CD4-positive, alpha-beta memory T cell (primary cell): ENCODE data around the gene CD200R1L. TPM values are rescaled to one million over a fixed set of nuclear protein-coding genes. Genes with fewer than 3 reads are reported as not detected.

Experiments used
- CTCF ChIA-PET: fragments of 350-600 bp; sonication (Branson Sonifier 250); formaldehyde crosslinking; loops from one replicate; lab custom pipeline; 2021; ENCODE audit warnings: inconsistent platforms; ENCODE audit not compliant: partially characterized antibody; lab: Charles Lee
- POLR2A ChIA-PET: fragments of 350-600 bp; sonication (Branson Sonifier 250); formaldehyde crosslinking; loops from one replicate; lab custom pipeline; 2021; ENCODE audit not compliant: partially characterized antibody; lab: Charles Lee
- DNase-seq, 5 donors: peaks; one replicate each; pipeline versions ENCODE4 v3.0.0 to v3.0.0-alpha.2; 2020 to 2022; ENCODE audit warnings: mixed read lengths in 1 of 5
- H3K27ac ChIP-seq: one replicate; pipeline ENCODE4 v1.7.0; 2013; ENCODE audit warnings: low read depth, low read length
- H3K27me3 ChIP-seq: 2 replicates; pipeline ENCODE4 v1.7.0; 2013; ENCODE audit warnings: mild to moderate bottlenecking, low read length, moderate library complexity; ENCODE audit not compliant: insufficient read depth
- H3K36me3 ChIP-seq: 2 replicates; pipeline ENCODE4 v1.7.0; 2013; ENCODE audit warnings: mild to moderate bottlenecking, low read length, moderate library complexity; ENCODE audit not compliant: insufficient read depth
- H3K4me1 ChIP-seq: 2 replicates; pipeline ENCODE4 v1.7.0; 2013; ENCODE audit warnings: mild to moderate bottlenecking, low read length, moderate library complexity; ENCODE audit not compliant: insufficient read depth
- H3K4me3 ChIP-seq, 2 donors: one replicate each; pipeline ENCODE4 v1.7.0; 2013; ENCODE audit warnings: low read length in 2 of 2, mild to moderate bottlenecking in 1 of 2
- H3K9me3 ChIP-seq, 2 donors: one replicate each; pipeline ENCODE4 v1.7.0; 2013; ENCODE audit warnings: low read length in 2 of 2, control low read depth in 1 of 2; ENCODE audit not compliant: control insufficient read depth in 1 of 2
- H3K27ac Mint-ChIP-seq, 7 donors: one replicate each; pipeline ENCODE4 v1.8.0; 2020 to 2021; ENCODE audit warnings: mixed read lengths in 7 of 7, mild to moderate bottlenecking in 6 of 7, inconsistent platforms in 3 of 7, moderate library complexity in 3 of 7
- H3K27me3 Mint-ChIP-seq, 2 donors: one replicate each; pipeline ENCODE4 v1.8.0; 2020 to 2021; ENCODE audit warnings: mixed read lengths in 2 of 2
- H3K36me3 Mint-ChIP-seq, 2 donors: one replicate each; pipeline ENCODE4 v1.8.0; 2020 to 2021; ENCODE audit warnings: mixed read lengths in 2 of 2, inconsistent platforms in 1 of 2, mild to moderate bottlenecking in 1 of 2
- H3K4me1 Mint-ChIP-seq, 4 donors: one replicate each; pipeline ENCODE4 v1.8.0; 2020 to 2021; ENCODE audit warnings: mixed read lengths in 4 of 4, mild to moderate bottlenecking in 1 of 4
- H3K4me3 Mint-ChIP-seq, 8 donors: one replicate each; pipeline ENCODE4 v1.8.0; 2020 to 2021; ENCODE audit warnings: mixed read lengths in 8 of 8, mild to moderate bottlenecking in 7 of 8, moderate library complexity in 6 of 8, inconsistent platforms in 3 of 8
- H3K9me3 Mint-ChIP-seq, 8 donors: one replicate each; pipeline ENCODE4 v1.8.0; 2020 to 2021; ENCODE audit warnings: mixed read lengths in 8 of 8, mild to moderate bottlenecking in 5 of 8, inconsistent platforms in 3 of 8, moderate library complexity in 1 of 8
- intact Hi-C: fragments of 100-400 bp; cut with micrococcal nuclease; formaldehyde crosslinking; loops from one replicate; pipeline ENCODE4 v1.15.1; 2023
- polyA plus RNA-seq, 2 donors: library from polyadenylated mRNA; unstranded; fragments of 300-500 nt; fragmentation: Illumina TruSeq; gene quantifications; one replicate each; pipeline ENCODE4 v1.2.3, GENCODE V29; 2021
- total RNA-seq, 2 experiments: library from RNA; stranded (reverse); gene quantifications; one replicate each; pipeline ENCODE4 v1.2.3, GENCODE V29; 2021

Gene CD200R1L
- total and polyA plus RNA-seq, 4 experiments from 2014 or later: not detected

DNA sequence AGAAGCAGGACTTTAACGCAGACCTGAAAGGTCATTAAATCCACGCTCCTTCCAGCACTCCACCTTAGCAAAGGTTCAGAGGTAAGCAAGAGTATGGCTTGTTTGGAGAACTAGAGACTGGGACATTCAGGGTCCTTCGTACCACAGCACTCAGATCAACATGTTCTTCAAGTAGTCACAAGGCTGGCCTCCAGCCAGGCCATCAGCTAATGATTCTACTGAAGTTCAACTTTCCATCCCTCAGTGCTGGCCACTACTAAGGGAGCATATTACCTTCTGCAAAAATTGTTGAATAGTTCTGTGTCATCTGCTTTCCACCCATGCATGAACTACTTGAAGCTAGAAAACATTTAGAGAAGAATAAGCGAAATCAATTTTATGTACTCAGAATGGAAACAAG, 17.6 kb downstream of the CD200R1L start:
- Mint-ChIP-seq H3K4me3 (no peak overlapping the region), H3K4me1 (peaks cover 0 to 2% (median 0%) of the 10 kb centered on the region in 4 donors), H3K9me3 (peaks cover 0 to 4% (median 0%) of the 10 kb centered on the region in 8 donors), H3K36me3 (no peaks in the 10 kb centered on the region), H3K27ac (no peak overlapping the region), H3K27me3 (no peaks in the 10 kb centered on the region)
- POLR2A ChIA-PET: no interaction called here
- no peak overlapping the region for H3K4me3 ChIP-seq
- DNase-seq: no peak
- intact Hi-C loops: no loop called here
- H3K9me3 ChIP-seq: no peaks in the 10 kb centered on the region
- H3K27me3 ChIP-seq: no peaks in the 10 kb centered on the region
- no peak overlapping the region for H3K27ac ChIP-seq
- CTCF ChIA-PET: interaction anchor here (0.9 kb wide), 1 partner anchor 94 kb away, joined by 3 read pairs; no protein-coding TSS in a partner anchor
- no peaks in the 10 kb centered on the region for H3K4me1 ChIP-seq
- no peaks in the 10 kb centered on the region for H3K36me3 ChIP-seq

DNA sequence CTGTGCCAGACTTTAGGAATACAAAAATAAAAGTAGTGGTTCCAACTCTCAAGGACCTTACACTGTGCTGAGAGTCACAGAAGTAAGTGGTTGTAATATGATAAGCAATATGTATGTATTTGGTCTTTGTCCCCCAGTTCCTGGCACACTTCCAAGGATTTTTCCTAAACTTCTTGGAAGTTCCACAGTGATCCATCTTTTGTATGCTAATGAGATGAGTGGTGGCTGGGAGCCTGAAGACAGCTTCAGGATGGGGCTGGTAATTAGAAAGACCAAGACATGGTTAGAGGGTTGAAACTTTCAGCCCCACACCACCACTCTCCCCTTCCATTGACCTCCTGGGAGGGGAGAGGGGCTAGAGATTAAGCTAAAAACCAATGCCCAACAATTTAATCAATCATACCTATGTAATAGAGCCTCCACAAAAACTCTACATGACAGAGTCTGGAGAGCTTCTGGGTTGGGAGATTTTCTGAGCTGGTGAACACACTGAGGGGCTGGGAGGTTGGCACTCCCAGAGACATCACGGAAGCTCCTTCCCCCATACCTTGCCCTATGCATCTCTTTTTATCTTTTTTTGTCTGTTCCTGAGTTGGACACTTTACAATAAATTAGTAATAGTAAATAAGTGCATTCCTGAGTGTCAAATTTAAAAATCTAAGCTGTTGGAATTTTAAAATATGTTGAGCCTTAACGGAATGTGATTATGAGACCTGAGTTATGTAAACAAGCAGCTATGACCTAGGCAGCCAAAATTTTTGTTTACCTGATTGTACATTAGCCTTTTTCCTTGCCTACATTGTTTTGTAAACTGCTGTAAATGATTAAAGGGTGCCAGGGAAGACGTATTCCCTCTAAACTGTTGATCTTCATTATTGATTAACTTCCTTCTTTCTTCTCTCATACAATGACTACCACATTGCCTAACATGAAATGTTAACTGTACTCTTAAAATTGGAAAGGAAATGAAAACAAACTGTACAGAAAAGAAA, 24.3 kb downstream of the CD200R1L start:
- Mint-ChIP-seq H3K4me3 (no peak overlapping the region), H3K27me3 (no peaks in the 10 kb centered on the region), H3K9me3 (no peaks in the 10 kb centered on the region), H3K36me3 (no peaks in the 10 kb centered on the region), H3K4me1 (peaks cover 0 to 1% (median 0%) of the 10 kb centered on the region in 4 donors), H3K27ac (no peak overlapping the region)
- Histone ChIP-seq H3K4me1 (no peaks in the 10 kb centered on the region), H3K4me3 (no peak overlapping the region), H3K9me3 (no peaks in the 10 kb centered on the region), H3K36me3 (no peaks in the 10 kb centered on the region), H3K27me3 (no peaks in the 10 kb centered on the region), H3K27ac (no peak overlapping the region)
- intact Hi-C loops: no loop called here
- ChIA-PET POLR2A (no interaction called here), CTCF (interaction anchor here (0.8 to 1.7 kb wide), 2 partner anchors 9 to 88 kb away, joined by 3 to 4 read pairs; no protein-coding TSS in a partner anchor)
- no peak for DNase-seq

DNA sequence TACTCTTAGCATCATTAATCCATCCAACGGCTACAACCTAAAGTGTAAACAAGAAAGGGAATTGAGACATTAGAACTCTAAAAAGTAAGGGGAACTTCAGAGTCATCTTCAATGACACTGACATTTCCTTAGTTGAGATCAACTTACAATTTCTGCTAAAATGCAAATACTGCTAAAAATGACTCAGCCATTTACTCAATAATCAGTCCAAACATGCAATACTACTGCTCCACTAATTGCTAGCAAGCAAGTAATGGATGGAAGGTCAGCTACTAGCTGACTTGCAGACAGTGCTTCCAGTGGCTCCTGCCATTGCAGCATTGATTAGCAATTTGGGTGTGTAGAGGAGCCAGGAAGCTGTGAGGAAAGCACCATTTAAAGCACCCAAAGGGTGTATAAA, 28.4 kb downstream of the CD200R1L start:
- no peak for DNase-seq
- Histone ChIP-seq H3K4me3 (no peak overlapping the region), H3K27ac (no peak overlapping the region), H3K27me3 (no peaks in the 10 kb centered on the region), H3K36me3 (no peaks in the 10 kb centered on the region), H3K9me3 (no peaks in the 10 kb centered on the region), H3K4me1 (peaks cover 12% of the 10 kb centered on the region)
- CTCF ChIA-PET: interaction anchor here (1.1 to 1.2 kb wide), 2 partner anchors 81 to 183 kb away, joined by 3 read pairs; no protein-coding TSS in a partner anchor
- Mint-ChIP-seq H3K4me3 (no peak overlapping the region), H3K9me3 (peaks cover 0 to under 1% (median 0%) of the 10 kb centered on the region in 8 donors), H3K27ac (no peak overlapping the region), H3K4me1 (peaks cover 6 to 13% (median 12%) of the 10 kb centered on the region in 4 donors), H3K27me3 (no peaks in the 10 kb centered on the region), H3K36me3 (no peaks in the 10 kb centered on the region)
- POLR2A ChIA-PET: no interaction called here
- intact Hi-C loops: no loop called here

DNA sequence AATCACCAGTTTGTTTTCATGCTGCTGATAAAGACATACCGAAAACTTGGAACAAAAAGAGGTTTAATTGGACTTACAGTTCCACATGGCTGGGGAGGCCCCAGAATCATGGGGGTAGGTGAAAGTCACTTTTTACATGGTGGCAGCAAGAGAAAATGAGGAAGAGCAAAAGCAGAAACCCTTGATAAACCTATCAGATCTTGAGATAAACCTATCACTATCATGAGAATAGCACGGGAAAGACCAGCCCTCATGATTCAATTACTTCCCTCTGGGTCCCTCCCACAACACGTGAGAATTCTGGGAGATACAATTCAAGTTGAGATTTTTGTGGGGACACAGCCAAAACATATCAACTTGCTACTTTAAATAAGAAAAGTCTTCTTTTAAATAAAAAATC, 28.9 kb downstream of the CD200R1L start:
- no peaks in the 10 kb centered on the region for H3K36me3 Mint-ChIP-seq
- Histone ChIP-seq H3K36me3 (no peaks in the 10 kb centered on the region), H3K27me3 (no peaks in the 10 kb centered on the region), H3K27ac (no peak overlapping the region), H3K9me3 (no peaks in the 10 kb centered on the region), H3K4me1 (peaks cover 16% of the 10 kb centered on the region), H3K4me3 (no peak overlapping the region)
- H3K4me3 Mint-ChIP-seq: no peak overlapping the region
- CTCF ChIA-PET: interaction anchor here (4.9 to 5.9 kb wide), 2 partner anchors 81 to 173 kb away, joined by 122 to 180 read pairs; no protein-coding TSS in a partner anchor
- no peak for DNase-seq
- peaks cover 8 to 17% (median 16%) of the 10 kb centered on the region in 4 donors for H3K4me1 Mint-ChIP-seq
- intact Hi-C loops: no loop called here
- POLR2A ChIA-PET: no interaction called here
- H3K27me3 Mint-ChIP-seq: no peaks in the 10 kb centered on the region
- peaks cover 0 to 3% (median 0%) of the 10 kb centered on the region in 8 donors for H3K9me3 Mint-ChIP-seq
- no peak overlapping the region for H3K27ac Mint-ChIP-seq

DNA sequence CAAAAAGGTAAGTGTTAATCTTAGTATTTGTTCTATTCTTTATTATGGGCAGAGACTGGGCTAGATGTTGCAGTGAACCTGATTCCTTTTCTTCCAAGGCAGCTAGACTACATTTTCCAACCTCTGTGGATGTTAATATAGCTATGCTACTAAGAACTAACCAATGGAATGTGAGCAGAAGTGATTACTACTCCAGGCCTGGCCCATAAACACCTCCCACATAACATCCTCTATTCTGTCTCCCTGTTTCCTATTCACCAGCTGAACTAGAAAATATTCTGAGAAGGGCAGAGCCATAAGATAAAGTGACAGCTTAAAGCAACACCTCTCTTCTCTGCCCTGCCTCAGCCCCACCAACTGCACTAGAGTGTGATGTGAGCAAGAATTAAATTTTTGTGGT, 29.4 kb downstream of the CD200R1L start:
- Mint-ChIP-seq H3K9me3 (peaks cover 0 to 3% (median 0%) of the 10 kb centered on the region in 8 donors), H3K27me3 (no peaks in the 10 kb centered on the region), H3K4me3 (no peak overlapping the region), H3K36me3 (no peaks in the 10 kb centered on the region), H3K4me1 (peaks cover 11 to 22% (median 20%) of the 10 kb centered on the region in 4 donors), H3K27ac (no peak overlapping the region)
- DNase-seq: no peak
- H3K4me1 ChIP-seq: peaks cover 20% of the 10 kb centered on the region
- no peak overlapping the region for H3K27ac ChIP-seq
- CTCF ChIA-PET: interaction anchor here (0.8 to 5.9 kb wide), 6 partner anchors 8 to 205 kb away, joined by 3 to 180 read pairs (median 4); no protein-coding TSS in a partner anchor
- POLR2A ChIA-PET: no interaction called here
- no peaks in the 10 kb centered on the region for H3K9me3 ChIP-seq
- H3K27me3 ChIP-seq: no peaks in the 10 kb centered on the region
- no peaks in the 10 kb centered on the region for H3K36me3 ChIP-seq
- intact Hi-C loops: no loop called here
- H3K4me3 ChIP-seq: no peak overlapping the region

DNA sequence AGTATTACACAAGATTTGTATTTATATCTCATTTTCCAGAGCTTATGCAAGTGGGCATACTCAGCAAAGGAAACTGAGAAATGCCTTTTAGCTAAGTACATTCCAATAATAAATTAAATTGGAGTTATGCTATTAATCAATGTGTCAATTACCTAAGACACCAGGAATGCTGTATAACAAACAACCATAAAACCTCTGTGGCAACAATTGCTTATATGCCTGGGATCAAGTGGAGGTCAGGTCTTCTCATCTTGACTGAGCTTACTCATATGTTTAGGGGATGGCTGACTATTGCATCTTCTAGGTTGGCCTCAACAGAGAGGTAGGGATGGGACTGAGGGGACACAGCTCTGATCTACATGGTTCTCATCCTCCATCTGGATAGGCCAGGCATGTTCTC, 30.7 kb downstream of the CD200R1L start:
- Histone ChIP-seq H3K4me1 (peaks cover 27% of the 10 kb centered on the region), H3K27me3 (no peaks in the 10 kb centered on the region), H3K4me3 (no peak overlapping the region), H3K36me3 (no peaks in the 10 kb centered on the region), H3K27ac (no peak overlapping the region), H3K9me3 (no peaks in the 10 kb centered on the region)
- Mint-ChIP-seq H3K9me3 (peaks cover 0 to 3% (median 0%) of the 10 kb centered on the region in 8 donors), H3K36me3 (no peaks in the 10 kb centered on the region), H3K27me3 (no peaks in the 10 kb centered on the region), H3K4me1 (peaks cover 16 to 35% (median 28%) of the 10 kb centered on the region in 4 donors), H3K4me3 (no peak overlapping the region), H3K27ac (no peak overlapping the region)
- ChIA-PET CTCF (interaction anchor here (1.7 to 5.9 kb wide), 5 partner anchors 14 to 171 kb away, joined by 3 to 180 read pairs (median 11); no protein-coding TSS in a partner anchor), POLR2A (no interaction called here)
- intact Hi-C loops: loop anchor here (2.0 kb wide), 1 partner anchor 163 kb away; no protein-coding TSS in a partner anchor
- no peak for DNase-seq

DNA sequence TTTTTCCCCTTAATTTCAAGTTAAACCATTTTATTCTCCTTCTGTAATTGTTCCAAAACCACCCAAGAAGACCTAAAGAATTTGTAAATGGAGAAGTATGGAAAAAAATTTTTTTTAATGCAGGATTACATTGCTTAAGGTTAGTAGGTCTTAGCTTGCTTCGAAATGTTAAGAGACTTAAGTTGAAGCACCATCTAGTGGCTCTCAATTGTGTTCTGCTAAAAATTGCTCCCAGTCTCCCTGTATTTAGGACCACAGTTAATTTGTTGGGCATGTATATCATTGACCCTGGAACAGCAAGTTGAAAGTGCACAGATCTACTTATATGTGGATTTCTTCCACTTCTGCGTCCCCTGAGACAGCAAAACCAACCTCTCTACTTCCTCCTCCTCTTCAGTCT, 32.4 kb downstream of the CD200R1L start:
- H3K4me1 ChIP-seq: peaks cover 27% of the 10 kb centered on the region
- H3K27me3 ChIP-seq: no peaks in the 10 kb centered on the region
- peak in 2 of 5 donors; percentile 9 to 13 for DNase-seq
- POLR2A ChIA-PET: interaction anchor here (0.7 to 1.8 kb wide), 5 partner anchors 36 to 171 kb away, joined by 3 to 13 read pairs (median 5); no protein-coding TSS in a partner anchor
- intact Hi-C loops: loop anchor here (1.0 to 5.0 kb wide), 4 partner anchors 80 to 232 kb away; no protein-coding TSS in a partner anchor
- H3K9me3 Mint-ChIP-seq: peaks cover 0 to 3% (median 0%) of the 10 kb centered on the region in 8 donors
- H3K27me3 Mint-ChIP-seq: no peaks in the 10 kb centered on the region
- no peaks in the 10 kb centered on the region for H3K9me3 ChIP-seq
- H3K27ac ChIP-seq: no peak overlapping the region
- peak overlapping the region in 1 of 8 donors; percentile 61 for H3K4me3 Mint-ChIP-seq
- no peak overlapping the region for H3K4me3 ChIP-seq
- CTCF ChIA-PET: interaction anchor here (0.6 to 5.9 kb wide), 24 partner anchors 8 to 221 kb away, joined by 3 to 180 read pairs (median 4); partner anchors contain the start of genes CD200R1 and CD200R1L
- H3K36me3 ChIP-seq: no peaks in the 10 kb centered on the region
- peaks cover 18 to 44% (median 32%) of the 10 kb centered on the region in 4 donors for H3K4me1 Mint-ChIP-seq
- no peaks in the 10 kb centered on the region for H3K36me3 Mint-ChIP-seq
- peak overlapping the region in 1 of 7 donors; percentile 68 for H3K27ac Mint-ChIP-seq
